HG03196 (cell line): ENCODE measurements around the gene ADCY5.

Experiments used
- ATAC-seq: cut with Tn5 transposase; IDR thresholded peaks from one replicate; pipeline ENCODE4 v1.9.1; 2021; ENCODE audit not compliant: unreplicated experiment

The ADCY5 gene

GRCh38 chr3:123411340-123412040 is 37.4 kb downstream of the ADCY5 start:
- ATAC-seq: no peak

- no peak for ATAC-seq
These were observed 38.8 kb downstream of the ADCY5 start for GRCh38 chr3:123410149-123410515.

- no peak for ATAC-seq
These were observed 39.3 kb downstream of the ADCY5 start for GRCh38 chr3:123409443-123410148.

- no peak for ATAC-seq
These were observed 42.3 kb downstream of the ADCY5 start for GRCh38 chr3:123406598-123406997.

- ATAC-seq: no peak
These were observed 42.9 kb downstream of the ADCY5 start for GRCh38 chr3:123405936-123406510.

- no peak for ATAC-seq
These were observed 43.9 kb downstream of the ADCY5 start for GRCh38 chr3:123405021-123405420.

GRCh38 chr3:123404391-123404790 is 44.5 kb downstream of the ADCY5 start:
- no peak for ATAC-seq

- ATAC-seq: no peak
These were observed 46.9 kb downstream of the ADCY5 start for GRCh38 chr3:123401836-123402530.

- ATAC-seq: no peak
These were observed 48.7 kb downstream of the ADCY5 start for GRCh38 chr3:123400169-123400568.

- ATAC-seq: no peak
These were observed 49.2 kb downstream of the ADCY5 start for GRCh38 chr3:123399653-123400052.

GRCh38 chr3:123397921-123398785 is 50.7 kb downstream of the ADCY5 start:
- no peak for ATAC-seq

GRCh38 chr3:123397050-123397590 is 51.8 kb downstream of the ADCY5 start:
- no peak for ATAC-seq

- ATAC-seq: no peak
These were observed 52.5 kb downstream of the ADCY5 start for GRCh38 chr3:123396171-123397049.

GRCh38 chr3:123395235-123395634 is 53.7 kb downstream of the ADCY5 start:
- ATAC-seq: no peak

- no peak for ATAC-seq
These were observed 54.4 kb downstream of the ADCY5 start for GRCh38 chr3:123394391-123395020.

GRCh38 chr3:123392871-123393620 is 55.8 kb downstream of the ADCY5 start:
- no peak for ATAC-seq

- ATAC-seq: no peak
These were observed 56.5 kb downstream of the ADCY5 start for GRCh38 chr3:123392368-123392767.

- no peak for ATAC-seq
These were observed 57.9 kb downstream of the ADCY5 start for GRCh38 chr3:123390865-123391600.
